Activated CD8-positive, alpha-beta memory T cell treated with anti-CD3 and anti-CD28 coated beads, Interleukin-2, amount 50 U/mL, for 24 hours (primary cell): ENCODE data around the gene FAF1.

ENCODE experiments used
- DNase-seq: peaks from one replicate; pipeline ENCODE4 v3.0.0-alpha.2; 2020; ENCODE audit errors: extremely low read depth

Gene FAF1

DNA sequence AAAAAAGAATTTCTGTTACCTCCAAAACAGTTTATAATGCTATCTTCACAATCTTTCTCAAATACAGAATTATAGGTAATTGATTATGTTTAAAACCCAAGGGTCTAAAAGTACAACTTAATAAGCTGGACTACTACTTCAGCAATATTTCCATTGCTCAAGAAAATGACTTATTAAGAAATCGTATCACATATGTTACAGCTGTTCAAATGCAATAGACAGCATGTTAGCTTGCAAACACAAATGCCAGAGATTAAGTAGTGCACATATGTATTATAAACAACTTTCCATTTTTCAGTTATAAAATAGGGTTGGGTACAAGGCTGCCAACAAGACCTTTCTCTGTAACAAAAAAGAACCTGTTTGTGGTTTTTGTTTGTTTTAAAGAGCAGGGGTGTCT lies 325.8 kb downstream of the FAF1 start:
- no peak for DNase-seq

DNA sequence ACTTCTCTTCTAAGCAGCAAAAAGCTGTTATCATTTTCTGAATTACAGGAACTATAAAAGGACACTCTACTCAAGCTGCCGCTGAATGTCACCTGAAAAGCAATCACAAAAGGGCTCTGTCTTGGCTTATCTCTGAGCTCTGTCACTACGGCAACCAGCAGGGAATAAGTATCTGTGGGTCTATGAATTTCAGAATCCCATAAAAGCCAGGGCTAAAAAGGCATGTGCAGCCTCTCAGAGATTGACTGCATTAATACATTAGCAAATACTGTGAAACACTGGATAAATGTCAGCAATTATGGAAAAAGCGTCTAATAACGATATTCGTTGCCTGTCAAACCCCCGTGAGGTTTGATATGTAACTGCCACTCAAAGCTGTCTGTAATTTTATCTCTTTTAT lies 326.6 kb downstream of the FAF1 start:
- no peak for DNase-seq

GRCh38 chr1:50631161-50631560 lies 328.9 kb downstream of the FAF1 start:
- DNase-seq, result no peak

DNA sequence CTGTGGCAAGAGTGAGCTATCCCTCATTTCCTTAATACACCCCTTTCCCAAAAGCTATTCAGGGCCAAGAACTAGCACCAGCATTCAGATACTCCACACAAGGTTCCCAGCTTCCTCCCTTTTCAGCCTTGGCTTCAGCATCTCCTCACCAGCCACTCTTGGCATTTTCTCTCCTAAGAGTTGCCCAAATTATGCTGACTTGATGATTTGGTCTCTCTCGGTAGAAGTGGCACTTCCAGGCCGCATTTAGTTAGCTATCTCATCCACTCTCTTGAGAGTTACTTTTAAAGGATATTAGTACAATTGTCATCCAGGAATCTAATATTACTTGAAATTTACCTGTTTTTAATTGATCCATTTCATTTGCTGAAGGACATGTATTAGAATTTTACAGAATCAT lies 337.8 kb downstream of the FAF1 start:
- DNase-seq, result no peak

- DNase-seq, result no peak
Measured at GRCh38 chr1:50620680-50621329, 339.3 kb downstream of the FAF1 start.

GRCh38 chr1:50615036-50615750 lies 344.9 kb downstream of the FAF1 start:
- no peak for DNase-seq

GRCh38 chr1:50611675-50612074 lies 348.4 kb downstream of the FAF1 start:
- no peak for DNase-seq

DNA sequence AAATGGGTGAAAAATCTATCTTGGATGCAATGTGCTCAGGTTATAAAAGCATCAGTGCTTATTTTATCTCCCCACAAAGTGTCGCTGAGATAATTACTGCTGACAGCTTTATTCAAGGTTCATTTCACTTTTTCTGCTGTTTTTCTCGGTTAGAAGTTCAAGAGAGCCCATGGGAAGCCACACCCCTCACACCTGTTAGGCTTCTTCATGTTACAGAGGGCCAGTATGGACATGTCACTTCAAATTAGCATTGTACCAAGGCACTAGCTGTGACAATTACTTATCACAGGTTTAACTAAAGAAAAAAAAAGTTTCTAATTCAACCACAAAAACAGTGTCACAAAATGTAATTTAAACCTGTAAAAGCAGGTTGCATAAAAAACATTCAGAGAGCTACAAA lies 349.5 kb downstream of the FAF1 start:
- no peak for DNase-seq

- DNase-seq, result no peak
Measured at GRCh38 chr1:50609508-50609907, 350.6 kb downstream of the FAF1 start.

DNA sequence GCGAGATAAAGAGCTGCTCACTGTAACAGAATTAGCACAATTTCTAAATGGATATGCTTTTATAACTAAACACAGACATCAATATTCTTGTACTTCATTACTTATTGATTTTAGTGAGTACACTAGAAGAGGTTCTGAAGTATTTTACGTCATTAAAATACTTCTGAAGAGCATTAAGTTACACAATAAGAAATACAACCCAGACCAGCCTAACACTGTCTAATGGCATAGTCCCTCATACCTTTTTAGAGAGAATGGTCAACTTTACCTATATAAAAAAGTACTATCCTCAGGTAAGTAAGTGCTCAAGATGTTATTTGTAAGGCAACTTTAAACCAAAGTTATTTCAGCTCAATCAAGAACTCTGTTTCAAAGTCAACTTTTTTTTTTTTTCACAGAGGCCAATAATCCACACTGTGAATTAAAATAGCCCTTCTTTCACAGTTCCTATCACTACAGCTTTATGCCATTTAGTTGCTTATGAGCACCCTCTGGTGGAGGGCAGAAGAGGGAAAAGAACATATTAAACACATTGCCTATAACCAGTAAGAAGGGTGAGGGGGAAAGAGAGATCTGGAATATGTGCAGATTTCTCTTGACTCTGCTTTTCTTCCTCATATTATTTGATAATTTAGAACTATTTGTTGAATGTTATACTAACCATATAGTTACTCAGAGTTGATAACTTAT lies 354.7 kb downstream of the FAF1 start:
- no peak for DNase-seq

DNA sequence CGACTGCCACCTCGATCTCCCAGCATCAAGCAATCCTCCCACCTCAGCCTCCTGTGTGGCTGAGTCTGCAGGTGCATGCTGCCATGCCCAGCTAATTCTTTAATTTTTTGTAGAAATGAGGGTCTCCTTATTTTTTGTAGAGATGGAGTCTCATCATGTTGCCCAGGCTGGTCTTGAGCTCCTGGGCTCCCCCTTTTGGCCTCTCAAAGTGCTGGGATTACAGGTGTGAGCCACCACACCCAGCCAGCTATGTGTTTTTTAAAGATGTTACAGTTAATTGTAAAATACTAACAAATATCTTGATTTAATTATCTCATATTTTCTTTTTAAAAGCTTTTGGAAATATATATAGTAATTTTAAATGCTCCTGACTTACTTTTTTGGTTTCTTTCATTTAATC lies 355.5 kb downstream of the FAF1 start:
- no peak for DNase-seq

DNA sequence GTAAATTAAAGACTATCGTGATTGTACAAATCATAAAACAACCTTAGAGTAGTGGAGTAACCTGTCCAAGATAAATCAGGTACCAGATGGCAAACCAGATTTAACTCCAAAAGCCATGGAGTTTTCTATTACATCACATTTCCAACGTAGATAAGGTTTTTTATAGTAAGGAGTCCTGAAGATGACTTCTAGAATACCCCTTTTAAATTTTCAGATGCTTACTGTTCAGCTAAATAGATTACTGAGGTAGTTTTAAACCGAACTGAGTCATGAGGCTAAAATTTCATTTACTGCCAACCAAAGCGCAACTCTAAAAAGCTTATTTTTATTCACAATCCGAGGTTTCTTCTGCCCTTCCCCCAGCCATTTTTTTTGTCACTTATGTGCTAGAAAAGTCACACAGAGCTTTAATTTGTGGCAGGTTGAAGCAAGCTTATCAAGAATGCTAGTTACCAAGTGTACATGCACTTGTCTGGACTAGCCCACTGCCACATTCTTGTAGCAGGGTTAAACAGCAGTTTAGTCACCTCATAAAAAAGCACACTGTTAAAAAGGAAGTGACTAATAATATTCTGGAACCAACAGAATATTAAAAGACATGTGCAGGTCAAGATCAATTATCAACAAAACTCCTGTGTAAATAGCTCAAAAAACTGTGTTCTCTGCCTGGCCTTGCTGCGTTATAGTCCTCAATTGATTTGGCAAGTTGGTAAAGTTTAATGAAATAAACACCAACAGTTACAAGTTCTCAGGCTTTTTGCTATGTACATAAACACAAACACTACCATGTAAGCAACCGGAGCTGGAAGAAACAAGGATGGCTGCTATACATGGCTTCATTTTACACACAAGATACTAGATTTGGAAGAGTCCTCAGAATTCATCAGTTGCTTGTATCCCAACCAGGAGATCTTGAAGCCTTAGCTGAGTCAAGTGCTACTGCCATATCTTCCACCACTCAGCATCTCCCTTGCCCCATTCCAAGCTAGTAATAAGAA lies 356.5 kb downstream of the FAF1 start:
- no peak for DNase-seq

GRCh38 chr1:50599546-50599945 lies 360.5 kb downstream of the FAF1 start:
- no peak for DNase-seq

DNA sequence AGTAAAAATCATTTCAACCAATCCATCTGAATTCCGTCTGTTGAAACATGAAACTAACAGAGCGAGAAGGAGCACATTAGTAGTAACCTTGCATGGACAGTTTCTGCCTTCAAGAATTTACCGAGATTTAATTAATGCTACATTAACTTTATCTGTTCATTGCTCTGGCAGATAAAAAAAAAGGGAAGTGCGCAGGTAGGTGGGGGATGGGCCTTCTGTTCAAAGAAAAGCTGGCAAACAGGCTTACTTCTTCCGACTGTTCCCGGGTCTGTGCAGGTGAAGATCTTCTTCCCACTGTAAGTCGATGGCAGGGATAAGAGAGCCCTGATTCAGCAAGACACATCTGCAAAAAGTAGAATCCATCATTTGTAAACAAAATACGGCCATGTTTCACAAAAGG lies 364.2 kb downstream of the FAF1 start:
- no peak for DNase-seq

DNA sequence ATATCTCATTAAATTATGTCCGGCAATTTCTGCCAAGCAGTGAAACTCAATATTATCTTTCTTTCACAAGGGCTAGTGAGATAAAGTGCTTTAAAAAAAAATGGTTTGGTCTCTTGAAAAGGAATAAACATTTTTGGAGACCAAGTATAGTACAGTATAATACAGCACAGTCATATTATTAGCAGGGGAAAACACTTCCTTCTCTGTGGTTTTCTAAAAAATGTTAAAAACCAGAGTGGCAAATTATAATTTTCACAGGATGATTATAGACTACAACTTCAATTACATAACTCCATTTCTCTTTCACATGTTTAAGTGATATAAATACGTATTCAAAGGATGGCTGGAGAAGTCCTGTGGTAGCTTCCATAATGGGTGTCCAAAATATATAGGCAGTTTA lies 366.6 kb downstream of the FAF1 start:
- no peak for DNase-seq

DNA sequence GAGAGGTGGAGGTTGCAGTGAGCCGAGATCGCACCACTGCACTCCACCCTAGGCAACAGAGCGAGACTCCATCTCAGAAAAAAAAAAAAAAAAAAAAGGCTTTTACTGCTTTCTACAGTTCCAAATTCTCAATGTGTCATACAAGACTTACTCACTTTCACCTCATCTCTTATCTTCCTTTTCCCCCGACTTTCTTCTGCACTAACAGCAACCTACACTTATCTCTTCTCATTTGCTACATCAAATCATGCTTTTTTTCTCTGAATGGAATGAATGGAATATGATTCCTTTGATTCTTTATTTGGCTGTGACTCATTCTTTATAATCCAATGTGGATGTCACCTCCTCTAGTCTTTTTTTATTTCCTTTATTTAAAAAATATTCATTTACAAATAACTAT lies 368.5 kb downstream of the FAF1 start:
- no peak for DNase-seq

- DNase-seq, result no peak
Measured at GRCh38 chr1:50582346-50582745, 377.7 kb downstream of the FAF1 start.

DNA sequence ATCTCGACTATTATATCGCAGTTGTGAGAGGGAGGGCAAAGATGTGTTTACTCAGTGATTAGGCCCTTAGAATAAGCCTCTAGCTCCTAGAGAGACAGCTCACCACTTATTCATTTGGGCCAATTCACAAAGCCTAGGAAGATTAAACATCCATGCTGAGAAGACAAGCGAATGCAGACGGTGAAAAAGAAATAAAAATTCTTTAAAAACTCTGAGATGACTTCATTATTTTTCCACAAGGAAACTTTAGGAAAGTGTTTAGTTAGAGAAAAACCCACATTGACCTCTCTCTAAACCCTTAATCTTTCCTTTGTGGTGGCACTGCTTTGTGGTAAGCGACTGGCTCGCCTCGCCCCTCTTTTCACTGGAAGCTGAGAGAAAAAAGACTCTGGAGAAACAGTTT lies 390.0 kb downstream of the FAF1 start:
- no peak for DNase-seq

- no peak for DNase-seq
Measured at GRCh38 chr1:50568782-50569181, 391.3 kb downstream of the FAF1 start.

DNA sequence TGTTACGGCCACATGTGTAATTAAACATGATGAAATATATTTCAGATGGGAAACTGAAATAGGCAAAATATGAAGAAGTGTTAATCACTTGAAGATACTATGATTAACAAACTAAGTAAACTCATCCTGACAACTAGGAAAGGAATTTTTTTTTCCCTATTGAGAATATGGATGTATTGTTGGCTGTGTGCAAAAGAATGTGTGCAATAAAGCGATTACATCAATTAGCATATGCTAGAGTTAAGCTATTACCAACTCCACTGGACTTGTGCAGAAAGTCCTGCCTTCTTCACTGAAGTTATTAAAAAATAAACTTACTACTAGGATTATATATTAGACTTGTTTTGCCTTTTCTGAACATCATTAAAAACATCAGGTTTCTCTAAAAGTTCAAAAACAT lies 393.7 kb downstream of the FAF1 start:
- DNase-seq, result no peak

- DNase-seq, result no peak
Measured at GRCh38 chr1:50564417-50564816, 395.6 kb downstream of the FAF1 start.

- no peak for DNase-seq
Measured at GRCh38 chr1:50562106-50562505, 398.0 kb downstream of the FAF1 start.
